Retinal pigment epithelial cell (primary cell): ENCODE data around the gene SLC22A17.

Experiments used
- DNase-seq: peaks from one replicate; pipeline ENCODE4 v3.0.0-alpha.2; 2010; ENCODE audit warnings: low read depth
- H3K4me3 ChIP-seq: 2 replicates; pipeline ENCODE4 v1.5.1; 2011; ENCODE audit warnings: mild to moderate bottlenecking, low read length, control low read depth, moderate library complexity
- CTCF ChIP-seq: conservative IDR thresholded peaks from 2 replicates; pipeline ENCODE4 v1.5.1; 2011; ENCODE audit warnings: low read depth, low read length, control low read depth, inconsistent platforms

SLC22A17 gene

GRCh38 chr14:23385642-23386265 lies 33.1 kb upstream of the SLC22A17 start:
- no peak for DNase-seq
- TF ChIP-seq CTCF, result no peak
- no peak overlapping the region for H3K4me3 ChIP-seq

- no peak for TF ChIP-seq CTCF
- DNase-seq, result no peak
- no peak overlapping the region for H3K4me3 ChIP-seq
Measured at GRCh38 chr14:23385244-23385641, 32.6 kb upstream of the SLC22A17 start.

- no peak for TF ChIP-seq CTCF
- DNase-seq, result no peak
- no peak overlapping the region for H3K4me3 ChIP-seq
Measured at GRCh38 chr14:23384364-23385080, 31.8 kb upstream of the SLC22A17 start.

GRCh38 chr14:23382731-23383440 lies 30.2 kb upstream of the SLC22A17 start:
- TF ChIP-seq CTCF, result no peak
- no peak overlapping the region for H3K4me3 ChIP-seq
- no peak for DNase-seq

GRCh38 chr14:23382276-23382675 lies 29.6 kb upstream of the SLC22A17 start:
- no peak overlapping the region for H3K4me3 ChIP-seq
- no peak for DNase-seq
- TF ChIP-seq CTCF, result no peak

- no peak for DNase-seq
- no peak for TF ChIP-seq CTCF
- no peak overlapping the region for H3K4me3 ChIP-seq
Measured at GRCh38 chr14:23381871-23382270, 29.2 kb upstream of the SLC22A17 start.
